B cell (primary cell): ENCODE data around the gene NFATC1. TPM values are rescaled to one million over a fixed set of nuclear protein-coding genes. Genes with fewer than 3 reads are reported as not detected.
A peak's percentile ranks its signal among the peaks of the same experiment; 100 is the strongest.

Source experiments
- ATAC-seq: fragments of 200-7000 bp; cut with Tn5 transposase; one replicate; pipeline ENCODE4 v1.10.0; 2021; ENCODE audit warnings: low read depth, mild to moderate bottlenecking, moderate number of reproducible peaks, moderate library complexity
- CTCF ChIA-PET: fragments of 350-600 bp; sonication (Branson Sonifier 250); formaldehyde crosslinking; loops from one replicate; lab custom pipeline; 2021; ENCODE audit warnings: antibody characterized with exemption, inconsistent platforms; lab: Charles Lee
- POLR2A ChIA-PET: fragments of 350-600 bp; sonication (Branson Sonifier 250); formaldehyde crosslinking; loops from one replicate; lab custom pipeline; 2021; ENCODE audit warnings: antibody characterized with exemption; lab: Charles Lee
- DNase-seq: peaks from one replicate; pipeline ENCODE4 v3.0.0; 2013
- H2AFZ ChIP-seq: 2 replicates; pipeline ENCODE4 v1.6.1; 2012; ENCODE audit warnings: mild to moderate bottlenecking, low read depth, low read length; ENCODE audit not compliant: insufficient read depth, poor library complexity, severe bottlenecking
- H3K27ac ChIP-seq, 2 donors: 1 replicate in 1 of 2; 2 replicates in 1 of 2; pipeline ENCODE4 v1.5.1; 2012 to 2013; ENCODE audit warnings: low read length in 2 of 2, mild to moderate bottlenecking in 2 of 2, moderate library complexity in 1 of 2
- H3K27me3 ChIP-seq, 4 experiments: fragments of 200-600 bp in 1 of 4; sonication (generic) in 1 of 4; replicated peaks in 1 of 4; 1 replicate in 2 of 4; 2 replicates in 2 of 4; pipeline versions ENCODE4 v1.6.1 to v1.7.0; 2013 to 2016; ENCODE audit warnings: low read length in 3 of 4, mild to moderate bottlenecking in 2 of 4, mixed read lengths in 1 of 4, moderate library complexity in 1 of 4; ENCODE audit not compliant: insufficient read depth in 4 of 4, control insufficient read depth in 3 of 4; ENCODE audit errors: control extremely low read depth in 1 of 4
- H3K36me3 ChIP-seq, 2 experiments: replicated peaks in 1 of 2; 1 replicate in 1 of 2; 2 replicates in 1 of 2; pipeline versions ENCODE4 v1.6.1 to v1.7.1; 2013; ENCODE audit warnings: low read length in 1 of 2; ENCODE audit not compliant: insufficient read depth in 2 of 2, control insufficient read depth in 1 of 2; ENCODE audit errors: control extremely low read depth in 1 of 2, extremely low read depth in 1 of 2
- H3K4me1 ChIP-seq, 2 donors: fragments of 200-600 bp in 1 of 2; sonication (generic) in 1 of 2; 1 replicate in 1 of 2; 2 replicates in 1 of 2; pipeline versions ENCODE4 v1.5.1 to v1.6.1; 2013 to 2017; ENCODE audit warnings: low read length in 2 of 2; ENCODE audit not compliant: control insufficient read depth in 2 of 2, insufficient read depth in 2 of 2
- H3K4me2 ChIP-seq: replicated peaks from 2 replicates; pipeline ENCODE3; 2012; ENCODE audit warnings: mild to moderate bottlenecking, low read depth, low read length; ENCODE audit not compliant: poor library complexity, severe bottlenecking
- H3K4me3 ChIP-seq, 5 experiments: fragments of 200-600 bp in 1 of 5; sonication (generic) in 1 of 5; 1 replicate in 3 of 5; 2 replicates in 2 of 5; pipeline versions ENCODE4 v1.5.1 to v1.7.0; 2011 to 2016; ENCODE audit warnings: low read length in 4 of 5, mild to moderate bottlenecking in 4 of 5, low read depth in 2 of 5, control low read depth in 1 of 5, moderate library complexity in 1 of 5; ENCODE audit not compliant: insufficient read depth in 1 of 5; ENCODE audit errors: control extremely low read depth in 1 of 5, extremely low read depth in 1 of 5
- H3K79me2 ChIP-seq: fragments of 200-600 bp; sonication (generic); one replicate; pipeline ENCODE4 v1.6.0; 2016; ENCODE audit warnings: low read length; ENCODE audit not compliant: control insufficient read depth, insufficient read depth
- H3K9ac ChIP-seq: fragments of 200-600 bp; sonication (generic); 2 replicates; pipeline ENCODE4 v1.6.1; 2017; ENCODE audit warnings: mild to moderate bottlenecking, low read length, moderate library complexity
- H3K9me3 ChIP-seq, 3 donors: one replicate each; pipeline versions ENCODE4 v1.6.1 to v1.7.1; 2013; ENCODE audit warnings: low read length in 2 of 3; ENCODE audit not compliant: control insufficient read depth in 2 of 3, insufficient read depth in 1 of 3; ENCODE audit errors: control extremely low read depth in 1 of 3
- H4K20me1 ChIP-seq: 2 replicates; pipeline ENCODE4 v1.6.0; 2012; ENCODE audit warnings: mild to moderate bottlenecking, low read length; ENCODE audit not compliant: insufficient read depth, control insufficient read depth, poor library complexity, severe bottlenecking
- H3K27ac Mint-ChIP-seq: one replicate; pipeline ENCODE4 v1.8.0; 2021; ENCODE audit warnings: mixed read lengths
- H3K27me3 Mint-ChIP-seq: one replicate; pipeline ENCODE4 v1.8.0; 2021; ENCODE audit warnings: mixed read lengths
- H3K4me1 Mint-ChIP-seq: one replicate; pipeline ENCODE4 v1.8.0; 2021; ENCODE audit warnings: mixed read lengths
- H3K4me3 Mint-ChIP-seq: one replicate; pipeline ENCODE4 v1.8.0; 2021; ENCODE audit warnings: mixed read lengths
- H3K9me3 Mint-ChIP-seq: one replicate; pipeline ENCODE4 v1.8.0; 2022; ENCODE audit warnings: mixed read lengths; ENCODE audit not compliant: insufficient read depth
- CTCF ChIP-seq: fragments of 200-600 bp; IDR thresholded peaks from one replicate; pipeline ENCODE4 v1.8.0; 2022; ENCODE audit warnings: antibody characterized with exemption, mild to moderate bottlenecking
- EZH2 ChIP-seq: IDR thresholded peaks from 2 replicates; pipeline ENCODE4 v1.6.1; 2012; ENCODE audit warnings: borderline replicate concordance, low read depth, mild to moderate bottlenecking, moderate library complexity, low read length; ENCODE audit not compliant: insufficient read depth, poor library complexity, severe bottlenecking
- WGBS: methylation state at CpG from one replicate; pipeline ENCODE4 v1.1.5; 2013; ENCODE audit warnings: missing lambda C conversion rate; ENCODE audit not compliant: insufficient coverage; 5-methylcytosine and 5-hydroxymethylcytosine counted together
- intact Hi-C: fragments of 100-400 bp; cut with micrococcal nuclease; formaldehyde crosslinking; loops from one replicate; pipeline ENCODE4 v1.10.0; 2022
- polyA plus RNA-seq: library from polyadenylated mRNA; depleted of rRNA; stranded (reverse); fragments of >200 nt; gene quantifications from 2 replicates; pipeline ENCODE4 v1.2.3, GENCODE V29; 2012
- total RNA-seq, 2 donors: library from RNA; stranded (reverse); fragments of 120-200 nt in 1 of 2; gene quantifications; 1 replicate in 1 of 2; 2 replicates in 1 of 2; pipeline versions ENCODE4 v1.2.3 to v1.2.4, GENCODE V29; 2013 to 2022

Gene NFATC1
- total and polyA plus RNA-seq, 2 donors (not counting 1 experiment from before 2014, with no cell fraction given) = 32.2 to 108 TPM

- Histone ChIP-seq H3K79me2 (peaks cover 94% of the 10 kb centered on the region), H3K4me2 (no peak overlapping the region), H2AFZ (no peak overlapping the region), H3K9me3 (no peaks in the 10 kb centered on the region), H3K36me3 (peaks cover 2 to 60% of the 10 kb centered on the region in 2 experiments), H3K27ac (no peak overlapping the region), H3K4me1 (peaks cover 0 to 12% of the 10 kb centered on the region in 2 donors), H3K27me3 (no peaks in the 10 kb centered on the region), H3K9ac (no peak overlapping the region), H3K4me3 (no peak overlapping the region), H4K20me1 (peaks cover 96% of the 10 kb centered on the region)
- Mint-ChIP-seq H3K27ac (peak overlapping the region; percentile 41), H3K4me1 (peaks cover 44% of the 10 kb centered on the region), H3K4me3 (no peak overlapping the region), H3K27me3 (no peaks in the 10 kb centered on the region), H3K9me3 (no peaks in the 10 kb centered on the region)
- WGBS = 98% methylated on average over 19 of the region's 19 CpGs
- ChIA-PET POLR2A (interaction anchor here (0.6 kb wide), 1 partner anchor 10 kb away, joined by 3 read pairs; no protein-coding TSS in a partner anchor), CTCF (no interaction called here)
- DNase-seq (no peak), ATAC-seq (no peak)
- intact Hi-C loops = no loop called here
- TF ChIP-seq EZH2 (no peak), CTCF (no peak)
Observed at GRCh38 chr18:79418236-79418635, 22.5 kb downstream of the NFATC1 start.

- no peak overlapping the region for H3K4me3 Mint-ChIP-seq
- ChIA-PET POLR2A (interaction anchor here (0.6 kb wide), 1 partner anchor 9 kb away, joined by 3 read pairs; no protein-coding TSS in a partner anchor), CTCF (no interaction called here)
Observed at GRCh38 chr18:79418642-79419041, 22.9 kb downstream of the NFATC1 start.

More at GRCh38 chr18:79418642-79419041, 22.9 kb downstream of the NFATC1 start:
- Histone ChIP-seq H3K36me3 (peaks cover 2 to 60% of the 10 kb centered on the region in 2 experiments), H2AFZ (no peak overlapping the region), H3K9me3 (no peaks in the 10 kb centered on the region), H3K4me2 (no peak overlapping the region), H3K4me1 (peaks cover 0 to 12% of the 10 kb centered on the region in 2 donors), H3K9ac (no peak overlapping the region), H3K4me3 (no peak overlapping the region), H4K20me1 (peaks cover 96% of the 10 kb centered on the region), H3K27ac (no peak overlapping the region), H3K79me2 (peaks cover 94% of the 10 kb centered on the region), H3K27me3 (no peaks in the 10 kb centered on the region)
- H3K27me3 Mint-ChIP-seq = no peaks in the 10 kb centered on the region
- H3K27ac Mint-ChIP-seq = peak overlapping the region; percentile 41
- H3K4me1 Mint-ChIP-seq = peaks cover 42% of the 10 kb centered on the region
- H3K9me3 Mint-ChIP-seq = no peaks in the 10 kb centered on the region
- DNase-seq = no peak
- no peak for ATAC-seq
- intact Hi-C loops = no loop called here
- WGBS = 90% methylated on average over 10 of the region's 11 CpGs
- TF ChIP-seq EZH2 (no peak), CTCF (no peak)
